Suprapubic skin (tissue), 4 donors: Measurements from ENCODE around the gene FFAR4. TPM values are rescaled to one million over a fixed set of nuclear protein-coding genes. Genes with fewer than 3 reads are reported as not detected.

Source experiments
- DNase-seq, 2 donors: peaks; one replicate each; pipeline ENCODE4 v3.0.0-alpha.2; 2019; ENCODE audit warnings: low spot score in 2 of 2
- H3K27ac ChIP-seq: fragments of 200-600 bp; sonication (generic); one replicate; pipeline ENCODE4 v1.5.1; 2019
- H3K27me3 ChIP-seq: fragments of 200-600 bp; sonication (generic); one replicate; pipeline ENCODE4 v1.5.1; 2019
- H3K36me3 ChIP-seq: fragments of 200-600 bp; sonication (generic); one replicate; pipeline ENCODE4 v1.5.1; 2019
- H3K4me1 ChIP-seq: fragments of 200-600 bp; sonication (generic); one replicate; pipeline ENCODE4 v1.5.1; 2019
- H3K4me3 ChIP-seq: fragments of 200-600 bp; sonication (generic); one replicate; pipeline ENCODE4 v1.5.1; 2019; ENCODE audit warnings: mild to moderate bottlenecking
- H3K9me3 ChIP-seq: fragments of 200-600 bp; sonication (generic); one replicate; pipeline ENCODE4 v1.5.1; 2019
- CTCF ChIP-seq, 2 donors: fragments of 200-600 bp in 1 of 2; fragments of 450-650 bp in 1 of 2; sonication (generic) in 1 of 2; IDR thresholded peaks; one replicate each; pipeline ENCODE4 v1.5.1; 2016 to 2019; ENCODE audit warnings: antibody characterized with exemption in 2 of 2, mild to moderate bottlenecking in 1 of 2, moderate library complexity in 1 of 2
- EP300 ChIP-seq: sonication (generic); formaldehyde crosslinking; IDR thresholded peaks from one replicate; pipeline ENCODE4 v1.6.1; 2017; ENCODE audit warnings: antibody characterized with exemption
- POLR2A ChIP-seq, 2 donors: fragments of 450-650 bp; IDR thresholded peaks; one replicate each; pipeline ENCODE4 v1.6.1; 2017; ENCODE audit warnings: antibody characterized with exemption in 2 of 2, mild to moderate bottlenecking in 2 of 2, moderate library complexity in 2 of 2
- POLR2AphosphoS5 ChIP-seq, 3 donors: sonication (generic); formaldehyde crosslinking; IDR thresholded peaks; one replicate each; pipeline ENCODE4 v1.6.1; 2017; ENCODE audit warnings: antibody characterized with exemption in 3 of 3
- WGBS: methylation state at CpG from one replicate; pipeline ENCODE4 v1.1.5; 2018; 5-methylcytosine and 5-hydroxymethylcytosine counted together
- total RNA-seq, 4 donors: library from RNA; depleted of rRNA; stranded (reverse); fragments of >200 nt; gene quantifications; one replicate each; pipeline ENCODE4 v1.1.0, GENCODE V29; 2016

The FFAR4 gene
- total RNA-seq, 4 donors from 2014 or later, result 0.36 to 1.3 (median 0.77) TPM

GRCh38 chr10:93595378-93596161 is 29.1 kb downstream of the FFAR4 start:
- no peak for TF ChIP-seq EP300
- TF ChIP-seq POLR2AphosphoS5 (IDR thresholded peaks at IDR 0.05), result no peak
- TF ChIP-seq CTCF (IDR thresholded peaks at IDR 0.05), result no peak
- TF ChIP-seq POLR2A (IDR thresholded peaks at IDR 0.05), result no peak
- no peak overlapping the region for H3K27ac ChIP-seq
- 85% methylated on average over 5 of the region's 5 CpGs for WGBS
- no peak overlapping the region for H3K4me3 ChIP-seq
- H3K9me3 ChIP-seq, result no peaks in the 10 kb centered on the region
- H3K36me3 ChIP-seq, result no peaks in the 10 kb centered on the region
- peaks cover 4% of the 10 kb centered on the region for H3K4me1 ChIP-seq
- peak in 1 of 2 donors; percentile 55 for DNase-seq
- peaks cover 4% of the 10 kb centered on the region for H3K27me3 ChIP-seq

GRCh38 chr10:93596539-93596938 is 30.1 kb downstream of the FFAR4 start:
- TF ChIP-seq POLR2AphosphoS5 (IDR thresholded peaks at IDR 0.05) (no peak), EP300 (no peak), CTCF (IDR thresholded peaks at IDR 0.05) (no peak), POLR2A (IDR thresholded peaks at IDR 0.05) (no peak)
- WGBS, result 85% methylated on average over 4 of the region's 4 CpGs
- no peaks in the 10 kb centered on the region for H3K36me3 ChIP-seq

GRCh38 chr10:93597075-93597599 is 30.7 kb downstream of the FFAR4 start:
- Histone ChIP-seq H3K9me3 (no peaks in the 10 kb centered on the region), H3K4me1 (peaks cover 14% of the 10 kb centered on the region), H3K36me3 (no peaks in the 10 kb centered on the region), H3K4me3 (no peak overlapping the region), H3K27ac (no peak overlapping the region), H3K27me3 (peaks cover 20% of the 10 kb centered on the region)
- DNase-seq, result peak in 1 of 2 donors; percentile 1
- TF ChIP-seq CTCF (IDR thresholded peaks at IDR 0.05), result no peak
- no peak for TF ChIP-seq EP300
- no peak for TF ChIP-seq POLR2AphosphoS5 (IDR thresholded peaks at IDR 0.05)
- TF ChIP-seq POLR2A (IDR thresholded peaks at IDR 0.05), result no peak
- 83% methylated on average over 1 of the region's 1 CpG for whole genome bisulfite sequencing

More at GRCh38 chr10:93596539-93596938, 30.1 kb downstream of the FFAR4 start:
- no peak overlapping the region for H3K4me3 ChIP-seq
- H3K27me3 ChIP-seq, result peaks cover 14% of the 10 kb centered on the region
- peaks cover 13% of the 10 kb centered on the region for H3K4me1 ChIP-seq
- H3K27ac ChIP-seq, result no peak overlapping the region
- no peaks in the 10 kb centered on the region for H3K9me3 ChIP-seq
- peak in 1 of 2 donors; percentile 26 for DNase-seq

GRCh38 chr10:93598157-93598556 is 31.7 kb downstream of the FFAR4 start:
- peaks cover 28% of the 10 kb centered on the region for H3K27me3 ChIP-seq
- WGBS, result 92% methylated on average over 5 of the region's 5 CpGs
- no peak overlapping the region for H3K27ac ChIP-seq
- peaks cover 14% of the 10 kb centered on the region for H3K4me1 ChIP-seq
- no peak for DNase-seq
- no peak for TF ChIP-seq CTCF (IDR thresholded peaks at IDR 0.05)
- TF ChIP-seq EP300, result no peak
- no peak for TF ChIP-seq POLR2AphosphoS5 (IDR thresholded peaks at IDR 0.05)
- no peak for TF ChIP-seq POLR2A (IDR thresholded peaks at IDR 0.05)
- no peaks in the 10 kb centered on the region for H3K9me3 ChIP-seq
- H3K36me3 ChIP-seq, result no peaks in the 10 kb centered on the region
- no peak overlapping the region for H3K4me3 ChIP-seq

GRCh38 chr10:93599335-93599734 is 32.9 kb downstream of the FFAR4 start:
- Histone ChIP-seq H3K4me1 (peaks cover 14% of the 10 kb centered on the region), H3K27me3 (peaks cover 36% of the 10 kb centered on the region), H3K9me3 (no peaks in the 10 kb centered on the region), H3K27ac (no peak overlapping the region), H3K4me3 (no peak overlapping the region), H3K36me3 (no peaks in the 10 kb centered on the region)
- 57% methylated on average over 1 of the region's 1 CpG for WGBS
- no peak for TF ChIP-seq EP300
- no peak for TF ChIP-seq CTCF (IDR thresholded peaks at IDR 0.05)
- TF ChIP-seq POLR2A (IDR thresholded peaks at IDR 0.05), result no peak
- TF ChIP-seq POLR2AphosphoS5 (IDR thresholded peaks at IDR 0.05), result no peak
- DNase-seq, result peak in 1 of 2 donors; percentile 13
